GM12878 (cell line): ENCODE data around the gene ATG4B. TPM values are rescaled to one million over a fixed set of nuclear protein-coding genes. Genes with fewer than 3 reads are reported as not detected.

Source experiments
- ATF7 ChIP-seq: fragments of 450-650 bp; IDR thresholded peaks from 2 replicates; pipeline ENCODE4 v1.6.1; 2016; ENCODE audit warnings: low read depth, mild to moderate bottlenecking
- CREB1 ChIP-seq: IDR thresholded peaks from 2 replicates; pipeline ENCODE4 v1.6.1; 2012; ENCODE audit warnings: low read depth, mild to moderate bottlenecking, inconsistent platforms
- NR2F1 ChIP-seq: fragments of 450-650 bp; conservative IDR thresholded peaks from 2 replicates; pipeline ENCODE4 v1.6.1; 2017; ENCODE audit warnings: mild to moderate bottlenecking
- PKNOX1 ChIP-seq: fragments of 450-650 bp; IDR thresholded peaks from 2 replicates; pipeline ENCODE4 v1.6.1; 2016; ENCODE audit warnings: mild to moderate bottlenecking
- POLR2AphosphoS5 ChIP-seq: IDR thresholded peaks from 2 replicates; pipeline ENCODE4 v1.6.1; 2011; ENCODE audit warnings: mild to moderate bottlenecking, low read length, inconsistent platforms
- WRNIP1 ChIP-seq: IDR thresholded peaks from 2 replicates; pipeline ENCODE4 v1.6.1; 2011; ENCODE audit warnings: low read depth, low read length, improper control_type of control experiment, borderline replicate concordance
- ZNF687 ChIP-seq: fragments of 450-650 bp; IDR thresholded peaks from 2 replicates; pipeline ENCODE4 v1.6.1; 2017; ENCODE audit warnings: mild to moderate bottlenecking, moderate library complexity
- ZZZ3 ChIP-seq: IDR thresholded peaks from 2 replicates; pipeline ENCODE4 v1.6.1; 2011; ENCODE audit warnings: low read depth; ENCODE audit not compliant: control insufficient read depth, insufficient read length
- polyA plus RNA-seq, 11 experiments: library from polyadenylated mRNA; depleted of rRNA in 4 of 11; unstranded in 6 of 11; stranded (reverse) in 5 of 11; fragments of >200 nt; fragmentation: Nextera tagmentation in 4 of 11; fragmentation: Illumina TruSeq in 1 of 11; extraction: Ambion mirVana in 4 of 11; extraction: Trizol in 1 of 11; gene quantifications; 1 replicate in 1 of 11; 2 replicates in 10 of 11; pipeline versions ENCODE4 v1.2.1 to v1.2.3, GENCODE V29; 2011 to 2016; ENCODE audit warnings: inconsistent platforms in 2 of 11, missing spikeins in 2 of 11, low read depth in 1 of 11
- total RNA-seq, 4 experiments: library from RNA; depleted of rRNA in 3 of 4; stranded (reverse); fragments of >200 nt in 3 of 4; fragmentation: Illumina TruSeq in 1 of 4; extraction: Trizol in 1 of 4; gene quantifications; 2 replicates each; pipeline versions ENCODE4 v1.2.1 to v1.2.3, GENCODE V29; 2013 to 2021
- TF ChIP-seq, protein P1 (sequence below): fragments of 450-650 bp; conservative IDR thresholded peaks from 2 replicates; pipeline ENCODE4 v1.6.1; 2017; ENCODE audit warnings: mild to moderate bottlenecking, moderate library complexity
- TF ChIP-seq, protein P2 (sequence below): fragments of 450-650 bp; IDR thresholded peaks from 2 replicates; pipeline ENCODE4 v1.6.1; 2016; ENCODE audit warnings: mild to moderate bottlenecking, moderate library complexity, borderline replicate concordance
- TF ChIP-seq, protein P3 (sequence below): IDR thresholded peaks from 2 replicates; pipeline ENCODE4 v1.6.1; 2012; ENCODE audit warnings: improper control_type of control experiment, low read depth, low read length; ENCODE audit not compliant: insufficient replicate concordance

ATG4B gene
- total and polyA plus RNA-seq, 10 of the 15 experiments (the other 5 are each of a cell fraction or from before 2014, with no cell fraction given): 5.8 to 84.1 (median 64.9) TPM

DNA sequence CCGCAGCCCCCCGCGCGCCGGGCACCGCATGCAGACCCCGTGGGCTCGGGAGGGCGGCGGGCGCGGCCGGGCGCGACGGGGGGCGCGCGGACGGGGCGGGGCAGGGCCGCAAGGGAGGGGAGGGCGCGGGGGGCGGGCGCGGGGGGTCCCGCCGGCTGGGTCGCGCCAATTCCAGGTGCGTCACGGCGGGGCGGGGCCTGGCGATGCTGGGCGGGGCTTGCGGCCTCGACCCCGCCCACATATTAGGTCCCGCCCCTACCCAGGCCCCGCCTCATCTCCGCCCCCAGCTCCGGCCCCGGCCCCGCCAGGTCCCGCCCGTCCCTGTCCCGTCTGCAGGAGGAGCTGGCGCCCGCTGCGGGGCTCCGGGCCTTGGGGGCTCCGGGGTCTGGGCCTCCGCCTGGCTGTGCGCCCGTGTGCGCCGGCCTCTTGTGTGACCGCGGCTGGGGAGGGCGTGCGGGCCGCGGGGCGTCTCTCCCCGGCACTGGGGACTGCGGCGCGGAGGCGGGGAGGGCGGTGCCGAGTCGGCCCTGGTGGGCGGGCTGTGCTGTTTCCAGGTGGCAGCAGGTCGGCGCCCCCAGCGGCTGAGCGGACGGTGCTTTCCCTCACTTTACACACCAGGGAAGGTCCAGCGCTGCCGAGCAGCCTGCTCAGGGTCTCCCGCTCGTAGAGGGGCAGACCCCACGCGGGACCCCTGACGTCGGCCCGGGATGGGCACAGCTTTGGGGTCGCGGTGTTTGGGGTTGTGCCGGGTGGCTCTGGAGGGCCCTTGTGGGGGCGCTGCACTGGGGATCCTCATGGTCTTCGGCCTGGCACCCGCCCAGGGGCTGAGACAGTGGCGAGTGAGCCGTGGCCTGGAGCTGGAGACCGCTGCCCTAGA, 64.9 kb downstream of the ATG4B start (continued):
- TF ChIP-seq CREB1: 0 out of 2 replicates have a peak, but pooled peaks have one; percentile 17
- TF ChIP-seq WRNIP1: no peak
- TF ChIP-seq, protein P1, sequence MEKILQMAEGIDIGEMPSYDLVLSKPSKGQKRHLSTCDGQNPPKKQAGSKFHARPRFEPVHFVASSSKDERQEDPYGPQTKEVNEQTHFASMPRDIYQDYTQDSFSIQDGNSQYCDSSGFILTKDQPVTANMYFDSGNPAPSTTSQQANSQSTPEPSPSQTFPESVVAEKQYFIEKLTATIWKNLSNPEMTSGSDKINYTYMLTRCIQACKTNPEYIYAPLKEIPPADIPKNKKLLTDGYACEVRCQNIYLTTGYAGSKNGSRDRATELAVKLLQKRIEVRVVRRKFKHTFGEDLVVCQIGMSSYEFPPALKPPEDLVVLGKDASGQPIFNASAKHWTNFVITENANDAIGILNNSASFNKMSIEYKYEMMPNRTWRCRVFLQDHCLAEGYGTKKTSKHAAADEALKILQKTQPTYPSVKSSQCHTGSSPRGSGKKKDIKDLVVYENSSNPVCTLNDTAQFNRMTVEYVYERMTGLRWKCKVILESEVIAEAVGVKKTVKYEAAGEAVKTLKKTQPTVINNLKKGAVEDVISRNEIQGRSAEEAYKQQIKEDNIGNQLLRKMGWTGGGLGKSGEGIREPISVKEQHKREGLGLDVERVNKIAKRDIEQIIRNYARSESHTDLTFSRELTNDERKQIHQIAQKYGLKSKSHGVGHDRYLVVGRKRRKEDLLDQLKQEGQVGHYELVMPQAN: peak; percentile 78
- no peak for TF ChIP-seq POLR2AphosphoS5
- TF ChIP-seq, protein P2, sequence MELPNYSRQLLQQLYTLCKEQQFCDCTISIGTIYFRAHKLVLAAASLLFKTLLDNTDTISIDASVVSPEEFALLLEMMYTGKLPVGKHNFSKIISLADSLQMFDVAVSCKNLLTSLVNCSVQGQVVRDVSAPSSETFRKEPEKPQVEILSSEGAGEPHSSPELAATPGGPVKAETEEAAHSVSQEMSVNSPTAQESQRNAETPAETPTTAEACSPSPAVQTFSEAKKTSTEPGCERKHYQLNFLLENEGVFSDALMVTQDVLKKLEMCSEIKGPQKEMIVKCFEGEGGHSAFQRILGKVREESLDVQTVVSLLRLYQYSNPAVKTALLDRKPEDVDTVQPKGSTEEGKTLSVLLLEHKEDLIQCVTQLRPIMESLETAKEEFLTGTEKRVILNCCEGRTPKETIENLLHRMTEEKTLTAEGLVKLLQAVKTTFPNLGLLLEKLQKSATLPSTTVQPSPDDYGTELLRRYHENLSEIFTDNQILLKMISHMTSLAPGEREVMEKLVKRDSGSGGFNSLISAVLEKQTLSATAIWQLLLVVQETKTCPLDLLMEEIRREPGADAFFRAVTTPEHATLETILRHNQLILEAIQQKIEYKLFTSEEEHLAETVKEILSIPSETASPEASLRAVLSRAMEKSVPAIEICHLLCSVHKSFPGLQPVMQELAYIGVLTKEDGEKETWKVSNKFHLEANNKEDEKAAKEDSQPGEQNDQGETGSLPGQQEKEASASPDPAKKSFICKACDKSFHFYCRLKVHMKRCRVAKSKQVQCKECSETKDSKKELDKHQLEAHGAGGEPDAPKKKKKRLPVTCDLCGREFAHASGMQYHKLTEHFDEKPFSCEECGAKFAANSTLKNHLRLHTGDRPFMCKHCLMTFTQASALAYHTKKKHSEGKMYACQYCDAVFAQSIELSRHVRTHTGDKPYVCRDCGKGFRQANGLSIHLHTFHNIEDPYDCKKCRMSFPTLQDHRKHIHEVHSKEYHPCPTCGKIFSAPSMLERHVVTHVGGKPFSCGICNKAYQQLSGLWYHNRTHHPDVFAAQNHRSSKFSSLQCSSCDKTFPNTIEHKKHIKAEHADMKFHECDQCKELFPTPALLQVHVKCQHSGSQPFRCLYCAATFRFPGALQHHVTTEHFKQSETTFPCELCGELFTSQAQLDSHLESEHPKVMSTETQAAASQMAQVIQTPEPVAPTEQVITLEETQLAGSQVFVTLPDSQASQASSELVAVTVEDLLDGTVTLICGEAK: no peak
- TF ChIP-seq PKNOX1: no peak
- TF ChIP-seq, protein P3, sequence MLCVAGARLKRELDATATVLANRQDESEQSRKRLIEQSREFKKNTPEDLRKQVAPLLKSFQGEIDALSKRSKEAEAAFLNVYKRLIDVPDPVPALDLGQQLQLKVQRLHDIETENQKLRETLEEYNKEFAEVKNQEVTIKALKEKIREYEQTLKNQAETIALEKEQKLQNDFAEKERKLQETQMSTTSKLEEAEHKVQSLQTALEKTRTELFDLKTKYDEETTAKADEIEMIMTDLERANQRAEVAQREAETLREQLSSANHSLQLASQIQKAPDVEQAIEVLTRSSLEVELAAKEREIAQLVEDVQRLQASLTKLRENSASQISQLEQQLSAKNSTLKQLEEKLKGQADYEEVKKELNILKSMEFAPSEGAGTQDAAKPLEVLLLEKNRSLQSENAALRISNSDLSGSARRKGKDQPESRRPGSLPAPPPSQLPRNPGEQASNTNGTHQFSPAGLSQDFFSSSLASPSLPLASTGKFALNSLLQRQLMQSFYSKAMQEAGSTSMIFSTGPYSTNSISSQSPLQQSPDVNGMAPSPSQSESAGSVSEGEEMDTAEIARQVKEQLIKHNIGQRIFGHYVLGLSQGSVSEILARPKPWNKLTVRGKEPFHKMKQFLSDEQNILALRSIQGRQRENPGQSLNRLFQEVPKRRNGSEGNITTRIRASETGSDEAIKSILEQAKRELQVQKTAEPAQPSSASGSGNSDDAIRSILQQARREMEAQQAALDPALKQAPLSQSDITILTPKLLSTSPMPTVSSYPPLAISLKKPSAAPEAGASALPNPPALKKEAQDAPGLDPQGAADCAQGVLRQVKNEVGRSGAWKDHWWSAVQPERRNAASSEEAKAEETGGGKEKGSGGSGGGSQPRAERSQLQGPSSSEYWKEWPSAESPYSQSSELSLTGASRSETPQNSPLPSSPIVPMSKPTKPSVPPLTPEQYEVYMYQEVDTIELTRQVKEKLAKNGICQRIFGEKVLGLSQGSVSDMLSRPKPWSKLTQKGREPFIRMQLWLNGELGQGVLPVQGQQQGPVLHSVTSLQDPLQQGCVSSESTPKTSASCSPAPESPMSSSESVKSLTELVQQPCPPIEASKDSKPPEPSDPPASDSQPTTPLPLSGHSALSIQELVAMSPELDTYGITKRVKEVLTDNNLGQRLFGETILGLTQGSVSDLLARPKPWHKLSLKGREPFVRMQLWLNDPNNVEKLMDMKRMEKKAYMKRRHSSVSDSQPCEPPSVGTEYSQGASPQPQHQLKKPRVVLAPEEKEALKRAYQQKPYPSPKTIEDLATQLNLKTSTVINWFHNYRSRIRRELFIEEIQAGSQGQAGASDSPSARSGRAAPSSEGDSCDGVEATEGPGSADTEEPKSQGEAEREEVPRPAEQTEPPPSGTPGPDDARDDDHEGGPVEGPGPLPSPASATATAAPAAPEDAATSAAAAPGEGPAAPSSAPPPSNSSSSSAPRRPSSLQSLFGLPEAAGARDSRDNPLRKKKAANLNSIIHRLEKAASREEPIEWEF: no peak
- TF ChIP-seq ZNF687: no peak
- TF ChIP-seq NR2F1: peak; percentile 76
- TF ChIP-seq ATF7: no peak
- no peak for TF ChIP-seq ZZZ3
